IMR-90 (cell line): ENCODE measurements around the gene CTSF. TPM values are rescaled to one million over a fixed set of nuclear protein-coding genes. Genes with fewer than 3 reads are reported as not detected.

Experiments
- ATAC-seq: fragments of 200-7000 bp; cut with Tn5 transposase; 2 replicates; pipeline ENCODE4 v1.9.1; 2020; ENCODE audit warnings: low read depth, mild to moderate bottlenecking, moderate library complexity
- BruUV-seq: library from RNA; stranded (reverse); fragments of 400-500 nt; replicated peaks from 2 replicates; lab custom pipeline; 2021; lab: Mats Ljungman, UMichigan
- CTCF ChIA-PET: fragments of 300-600 bp; formaldehyde crosslinking; extraction: SDS; loops from one replicate; lab custom pipeline; 2021; ENCODE audit warnings: antibody characterized with exemption; lab: Yijun Ruan, JAX
- POLR2A ChIA-PET: fragments of 300-600 bp; sonication (Branson Sonifier 250); formaldehyde crosslinking; loops from one replicate; lab custom pipeline; 2022; ENCODE audit warnings: antibody characterized with exemption; ENCODE audit not compliant: unreplicated experiment; lab: Charles Lee
- DNase-seq: peaks from one replicate; pipeline ENCODE4 v3.0.0; 2013
- H2AFZ ChIP-seq: replicated peaks from 2 replicates; pipeline ENCODE3; 2013; ENCODE audit warnings: low read length, mild to moderate bottlenecking; ENCODE audit not compliant: poor library complexity
- H2AK5ac ChIP-seq: 2 replicates; pipeline ENCODE4 v1.6.1; 2013; ENCODE audit warnings: low read depth, low read length, inconsistent platforms
- H2AK9ac ChIP-seq: replicated peaks from 2 replicates; pipeline ENCODE3; 2013; ENCODE audit warnings: mild to moderate bottlenecking, low read depth, low read length, moderate library complexity; ENCODE audit not compliant: poor library complexity
- H2BK120ac ChIP-seq: 2 replicates; pipeline ENCODE4 v1.6.1; 2013; ENCODE audit warnings: low read depth, low read length, inconsistent platforms
- H2BK15ac ChIP-seq: 3 replicates; pipeline ENCODE4 v1.6.1; 2013; ENCODE audit warnings: low read depth, low read length, inconsistent platforms
- H2BK20ac ChIP-seq: 2 replicates; pipeline ENCODE4 v1.6.1; 2013; ENCODE audit warnings: low read depth, mild to moderate bottlenecking, inconsistent platforms, low read length, moderate library complexity
- H2BK5ac ChIP-seq: 2 replicates; pipeline ENCODE4 v1.6.1; 2013; ENCODE audit warnings: mild to moderate bottlenecking, low read depth, low read length, inconsistent platforms; ENCODE audit not compliant: poor library complexity, severe bottlenecking
- H3K14ac ChIP-seq: replicated peaks from 2 replicates; pipeline ENCODE4 v1.6.1; 2013; ENCODE audit warnings: low read depth, low read length, inconsistent platforms
- H3K18ac ChIP-seq: 2 replicates; pipeline ENCODE4 v1.6.1; 2013; ENCODE audit warnings: low read depth, low read length, control low read depth
- H3K23ac ChIP-seq: 2 replicates; pipeline ENCODE4 v1.6.1; 2013; ENCODE audit warnings: low read depth, low read length, inconsistent platforms
- H3K27ac ChIP-seq: 2 replicates; pipeline ENCODE4 v1.5.1; 2013; ENCODE audit warnings: mild to moderate bottlenecking, control low read depth, low read length; ENCODE audit not compliant: insufficient read depth
- H3K27me3 ChIP-seq: 2 replicates; pipeline ENCODE4 v1.6.1; 2013; ENCODE audit warnings: low read length; ENCODE audit not compliant: control insufficient read depth, insufficient read depth
- H3K36me3 ChIP-seq: 2 replicates; pipeline ENCODE4 v1.6.1; 2013; ENCODE audit warnings: low read length, mixed read lengths; ENCODE audit not compliant: control insufficient read depth, insufficient read depth
- H3K4ac ChIP-seq: 2 replicates; pipeline ENCODE4 v1.6.1; 2013; ENCODE audit warnings: low read depth, low read length, inconsistent platforms
- H3K4me1 ChIP-seq: 2 replicates; pipeline ENCODE4 v1.6.1; 2013; ENCODE audit warnings: low read length, mixed read lengths; ENCODE audit not compliant: control insufficient read depth, insufficient read depth
- H3K4me2 ChIP-seq: 2 replicates; pipeline ENCODE4 v1.6.1; 2013; ENCODE audit warnings: low read depth, mild to moderate bottlenecking, control low read depth, low read length, moderate library complexity
- H3K4me3 ChIP-seq: 2 replicates; pipeline ENCODE4 v1.5.1; 2013; ENCODE audit warnings: low read depth, mild to moderate bottlenecking, control low read depth, low read length, moderate library complexity; ENCODE audit not compliant: insufficient read depth
- H3K56ac ChIP-seq: 2 replicates; pipeline ENCODE4 v1.6.1; 2013; ENCODE audit warnings: low read length, inconsistent platforms; ENCODE audit not compliant: insufficient read depth; ENCODE audit errors: extremely low read depth
- H3K79me1 ChIP-seq, 2 experiments: 2 replicates each; pipeline ENCODE4 v1.6.1; 2013; ENCODE audit warnings: low read length in 2 of 2, inconsistent platforms in 1 of 2, low read depth in 1 of 2
- H3K9ac ChIP-seq: 2 replicates; pipeline ENCODE4 v1.6.1; 2013; ENCODE audit warnings: low read depth, low read length, control low read depth
- H3K9me1 ChIP-seq: 2 replicates; pipeline ENCODE4 v1.6.1; 2013; ENCODE audit warnings: low read length, inconsistent platforms; ENCODE audit not compliant: insufficient read depth
- H3K9me3 ChIP-seq: 2 replicates; pipeline ENCODE4 v1.6.1; 2013; ENCODE audit warnings: low read length; ENCODE audit not compliant: control insufficient read depth, insufficient read depth
- H4K20me1 ChIP-seq: 2 replicates; pipeline ENCODE4 v1.6.1; 2013; ENCODE audit warnings: low read length, inconsistent platforms; ENCODE audit not compliant: insufficient read depth
- H4K5ac ChIP-seq: 2 replicates; pipeline ENCODE4 v1.6.1; 2013; ENCODE audit warnings: mild to moderate bottlenecking, low read depth, low read length, control low read depth
- H4K8ac ChIP-seq, 2 experiments: 2 replicates each; pipeline ENCODE4 v1.6.1; 2013; ENCODE audit warnings: low read depth in 2 of 2, low read length in 2 of 2, control low read depth in 1 of 2, inconsistent platforms in 1 of 2
- H4K91ac ChIP-seq: 2 replicates; pipeline ENCODE4 v1.6.1; 2013; ENCODE audit warnings: low read depth, low read length, inconsistent platforms; ENCODE audit not compliant: insufficient read depth
- CEBPB ChIP-seq: IDR thresholded peaks from 2 replicates; pipeline ENCODE4 v1.6.1; 2012; ENCODE audit warnings: low read depth, low read length, improper control_type of control experiment
- FOS ChIP-seq: fragments of 150-350 bp; IDR thresholded peaks from 2 replicates; pipeline ENCODE4 v1.6.1; 2016; ENCODE audit warnings: low read depth, low read length
- MAZ ChIP-seq: IDR thresholded peaks from 2 replicates; pipeline ENCODE4 v1.6.1; 2012; ENCODE audit warnings: low read depth, mild to moderate bottlenecking, low read length, improper control_type of control experiment, moderate library complexity, borderline replicate concordance
- POLR2A ChIP-seq: IDR thresholded peaks from 2 replicates; pipeline ENCODE4 v1.6.1; 2012; ENCODE audit warnings: mild to moderate bottlenecking, low read depth, low read length
- RAD21 ChIP-seq: IDR thresholded peaks from 2 replicates; pipeline ENCODE4 v1.6.1; 2012; ENCODE audit warnings: low read length, improper control_type of control experiment
- RFX5 ChIP-seq: IDR thresholded peaks from 2 replicates; pipeline ENCODE4 v1.8.0; 2012; ENCODE audit warnings: low read depth, mild to moderate bottlenecking, low read length, moderate library complexity
- WGBS, 2 experiments: methylation state at CpG; one replicate each; pipeline versions ENCODE4 v1.1.5 to v1.1.7; 2013; ENCODE audit warnings: missing lambda C conversion rate in 2 of 2; ENCODE audit not compliant: insufficient read length in 1 of 2; ENCODE audit errors: extremely low coverage in 2 of 2; 5-methylcytosine and 5-hydroxymethylcytosine counted together
- dilution Hi-C: fragments of 300-500 bp; cut with HindIII; formaldehyde crosslinking; loops from one replicate; pipeline ENCODE4 v1.14.3; 2018; ENCODE audit warnings: low sequenced_read_pairs; ENCODE audit not compliant: unreplicated experiment
- in situ Hi-C: fragments of 300-500 bp; cut with MboI; formaldehyde crosslinking; loops from 3 replicates; pipeline ENCODE4 v1.14.3; 2019; ENCODE audit warnings: low sequenced_read_pairs, inconsistent platforms, mixed read lengths
- intact Hi-C: fragments of 100-400 bp; cut with micrococcal nuclease; formaldehyde crosslinking; loops from 2 replicates; pipeline ENCODE4 v1.10.0; 2022
- polyA plus RNA-seq, 3 experiments: library from polyadenylated mRNA; depleted of rRNA; stranded (reverse); fragments of >200 nt; gene quantifications; 2 replicates each; pipeline ENCODE4 v1.2.3, GENCODE V29; 2012; ENCODE audit warnings: low replicate concordance in 1 of 3
- total RNA-seq: library from RNA; depleted of rRNA; stranded (reverse); fragments of >200 nt; gene quantifications from 2 replicates; pipeline ENCODE4 v1.2.3, GENCODE V29; 2012
- TF ChIP-seq, protein P1 (sequence below): conservative IDR thresholded peaks from 2 replicates; pipeline ENCODE4 v1.5.1; 2012; ENCODE audit warnings: mild to moderate bottlenecking, low read depth, low read length, improper control_type of control experiment
- TF ChIP-seq, protein P2 (sequence below): fragments of 150-350 bp; IDR thresholded peaks from 2 replicates; pipeline ENCODE4 v1.6.1; 2017; ENCODE audit warnings: mild to moderate bottlenecking, antibody characterized with exemption, low read length, low read depth

The CTSF gene
- total and polyA plus RNA-seq, 2 of the 4 experiments (the other 2 are of a cell fraction): 4.1 to 16.0 TPM

DNA sequence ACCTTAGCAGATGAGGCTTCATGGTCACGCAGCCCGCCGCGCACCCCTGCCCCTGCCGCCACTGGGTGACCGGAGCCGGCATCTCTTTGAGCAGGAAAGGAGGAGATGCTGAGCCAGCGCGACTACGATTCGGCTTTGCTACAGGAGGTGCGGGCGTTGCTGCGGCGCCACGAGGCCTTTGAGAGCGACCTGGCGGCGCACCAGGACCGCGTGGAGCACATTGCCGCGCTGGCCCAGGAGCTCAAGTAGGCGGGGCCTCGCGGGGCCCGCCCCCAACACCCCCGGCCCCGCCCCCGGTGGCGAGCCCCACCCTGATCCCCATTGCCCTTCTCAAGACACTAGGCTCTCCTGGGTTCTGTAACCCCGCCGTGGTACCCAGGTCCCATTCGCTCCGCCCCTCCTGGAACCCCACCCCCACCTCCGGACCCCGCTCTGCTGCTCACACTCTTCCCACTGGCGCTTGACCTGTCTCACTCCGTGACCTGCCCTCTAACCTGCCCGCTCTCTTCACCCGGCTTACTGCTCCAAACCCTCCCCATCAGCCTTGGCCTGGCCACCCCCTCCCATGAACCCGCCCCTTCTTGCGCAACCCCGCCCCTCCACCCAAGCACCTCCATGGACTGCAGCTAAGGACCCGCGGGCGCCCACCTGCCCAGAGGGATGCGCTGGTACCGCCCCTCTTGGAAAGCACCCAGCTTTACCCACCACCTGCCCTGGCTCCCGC, 9.1 kb downstream of the CTSF start:
- POLR2A ChIA-PET: no interaction called here
- DNase-seq (no peak), ATAC-seq (peak; percentile 32; the same call in 1 of the 2 replicates)
- TF ChIP-seq CEBPB (peak; percentile 48), FOS (no peak), MAZ (no peak), POLR2A (no peak), RAD21 (no peak), RFX5 (no peak)
- TF ChIP-seq, protein P1, sequence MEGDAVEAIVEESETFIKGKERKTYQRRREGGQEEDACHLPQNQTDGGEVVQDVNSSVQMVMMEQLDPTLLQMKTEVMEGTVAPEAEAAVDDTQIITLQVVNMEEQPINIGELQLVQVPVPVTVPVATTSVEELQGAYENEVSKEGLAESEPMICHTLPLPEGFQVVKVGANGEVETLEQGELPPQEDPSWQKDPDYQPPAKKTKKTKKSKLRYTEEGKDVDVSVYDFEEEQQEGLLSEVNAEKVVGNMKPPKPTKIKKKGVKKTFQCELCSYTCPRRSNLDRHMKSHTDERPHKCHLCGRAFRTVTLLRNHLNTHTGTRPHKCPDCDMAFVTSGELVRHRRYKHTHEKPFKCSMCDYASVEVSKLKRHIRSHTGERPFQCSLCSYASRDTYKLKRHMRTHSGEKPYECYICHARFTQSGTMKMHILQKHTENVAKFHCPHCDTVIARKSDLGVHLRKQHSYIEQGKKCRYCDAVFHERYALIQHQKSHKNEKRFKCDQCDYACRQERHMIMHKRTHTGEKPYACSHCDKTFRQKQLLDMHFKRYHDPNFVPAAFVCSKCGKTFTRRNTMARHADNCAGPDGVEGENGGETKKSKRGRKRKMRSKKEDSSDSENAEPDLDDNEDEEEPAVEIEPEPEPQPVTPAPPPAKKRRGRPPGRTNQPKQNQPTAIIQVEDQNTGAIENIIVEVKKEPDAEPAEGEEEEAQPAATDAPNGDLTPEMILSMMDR: no peak
- TF ChIP-seq, protein P2, sequence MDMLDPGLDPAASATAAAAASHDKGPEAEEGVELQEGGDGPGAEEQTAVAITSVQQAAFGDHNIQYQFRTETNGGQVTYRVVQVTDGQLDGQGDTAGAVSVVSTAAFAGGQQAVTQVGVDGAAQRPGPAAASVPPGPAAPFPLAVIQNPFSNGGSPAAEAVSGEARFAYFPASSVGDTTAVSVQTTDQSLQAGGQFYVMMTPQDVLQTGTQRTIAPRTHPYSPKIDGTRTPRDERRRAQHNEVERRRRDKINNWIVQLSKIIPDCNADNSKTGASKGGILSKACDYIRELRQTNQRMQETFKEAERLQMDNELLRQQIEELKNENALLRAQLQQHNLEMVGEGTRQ: no peak
- WGBS, 2 experiments: 15% methylated on average over 28 of the region's 50 CpGs; no CpG with 5 or more reads in 1 of the 2 experiments
- no peak overlapping the region for H2BK20ac ChIP-seq
- no peak overlapping the region for H3K18ac ChIP-seq
- H2AK5ac ChIP-seq: no peak overlapping the region
- H4K20me1 ChIP-seq: no peaks in the 10 kb centered on the region
- H2AK9ac ChIP-seq: peak overlapping the region; percentile 42
- H2BK120ac ChIP-seq: no peak overlapping the region
- H3K4me3 ChIP-seq: no peak overlapping the region
- H3K4me1 ChIP-seq: peaks cover 2% of the 10 kb centered on the region; the same call in 1 of the 2 replicates
- no peak overlapping the region for H3K27ac ChIP-seq
- no peak overlapping the region for H2BK15ac ChIP-seq
- intact Hi-C loops (no loop called here), dilution Hi-C loops (no loop called here), in situ Hi-C loops (no loop called here)
- H3K56ac ChIP-seq: no peak overlapping the region
- H3K79me1 ChIP-seq: no peaks in the 10 kb centered on the region
- no peak overlapping the region for H2BK5ac ChIP-seq
- no peaks in the 10 kb centered on the region for H3K9me3 ChIP-seq
- H4K5ac ChIP-seq: no peak overlapping the region
- CTCF ChIA-PET: no interaction called here
- H3K9ac ChIP-seq: no peak overlapping the region
- H3K9me1 ChIP-seq: peaks cover 3% of the 10 kb centered on the region; the same call in 1 of the 2 replicates
- no peak overlapping the region; the same call in 1 of the 2 replicates for H3K4me2 ChIP-seq
- no peak overlapping the region for H3K4ac ChIP-seq
- no peak overlapping the region for H4K91ac ChIP-seq
- H3K14ac ChIP-seq: no peak overlapping the region
- H4K8ac ChIP-seq: no peak overlapping the region
- peaks cover 29% of the 10 kb centered on the region for H3K27me3 ChIP-seq
- no peaks in the 10 kb centered on the region for H3K36me3 ChIP-seq
- H3K23ac ChIP-seq: no peak overlapping the region
- H2AFZ ChIP-seq: peak overlapping the region; percentile 67
- no TSS peak for BruUV-seq
